HG03520 (cell line): Measurements from ENCODE around the gene DCST1.

Experiments used
- ATAC-seq: cut with Tn5 transposase; IDR thresholded peaks from one replicate; pipeline ENCODE4 v1.9.1; 2021; ENCODE audit warnings: mild to moderate bottlenecking, moderate library complexity; ENCODE audit not compliant: unreplicated experiment

DCST1 gene

GRCh38 chr1:155050560-155051341, 17.1 kb downstream of the DCST1 start, which contains the start of gene ADAM15:
Gene ADAM15 (plus strand): TSS chr1:155051316. CDS start chr1:155051387, 71 bp downstream.
- peak; percentile 52 for ATAC-seq

GRCh38 chr1:155051342-155051776, 17.7 kb downstream of the DCST1 start:
- no peak for ATAC-seq

- ATAC-seq, result no peak
Observed at GRCh38 chr1:155051777-155052398, 18.3 kb downstream of the DCST1 start.

GRCh38 chr1:155052439-155053395, 19.1 kb downstream of the DCST1 start:
- no peak for ATAC-seq

GRCh38 chr1:155053531-155054105, 20.0 kb downstream of the DCST1 start:
- no peak for ATAC-seq

GRCh38 chr1:155057104-155057503, 23.5 kb downstream of the DCST1 start:
- ATAC-seq, result no peak

- ATAC-seq, result no peak
Observed at GRCh38 chr1:155057788-155058211, 24.2 kb downstream of the DCST1 start.

GRCh38 chr1:155060736-155061135, 27.1 kb downstream of the DCST1 start:
- no peak for ATAC-seq

GRCh38 chr1:155061381-155062150, 27.9 kb downstream of the DCST1 start:
- peak; percentile 61 for ATAC-seq

GRCh38 chr1:155062151-155062686, 28.6 kb downstream of the DCST1 start:
- no peak for ATAC-seq

GRCh38 chr1:155062702-155063411, 29.2 kb downstream of the DCST1 start:
- ATAC-seq, result no peak

GRCh38 chr1:155063550-155064110, 30.0 kb downstream of the DCST1 start, which contains the start of gene EFNA4:
Gene EFNA4 (plus strand): TSS chr1:155063740. CDS start chr1:155063824, 84 bp downstream.
- no peak for ATAC-seq

- no peak for ATAC-seq
Observed at GRCh38 chr1:155064111-155064831, 30.6 kb downstream of the DCST1 start.

GRCh38 chr1:155064832-155065429, 31.3 kb downstream of the DCST1 start:
- no peak for ATAC-seq

GRCh38 chr1:155066777-155067176, 33.2 kb downstream of the DCST1 start:
- ATAC-seq, result no peak

GRCh38 chr1:155068599-155068998, 35.0 kb downstream of the DCST1 start:
- no peak for ATAC-seq

- ATAC-seq, result no peak
Observed at GRCh38 chr1:155069551-155070157, 36.0 kb downstream of the DCST1 start.
